HG02642 (cell line): Measurements from ENCODE around the gene UQCC3.

Source experiments
- ATAC-seq: cut with Tn5 transposase; IDR thresholded peaks from one replicate; pipeline ENCODE4 v1.9.1; 2021; ENCODE audit warnings: mild to moderate bottlenecking; ENCODE audit not compliant: unreplicated experiment, poor library complexity

The UQCC3 gene

GRCh38 chr11:62719302-62719978, 48.0 kb downstream of the UQCC3 start:
- ATAC-seq: no peak

- ATAC-seq: no peak
Observed at GRCh38 chr11:62721994-62722393, 50.5 kb downstream of the UQCC3 start.
